SK-N-SH treated with all-trans-retinoic acid at 6 μM for 48 hours (cell line): ENCODE data around the gene NKAIN4.
A peak's percentile ranks its signal among the peaks of the same experiment; 100 is the strongest.

Source experiments
- ATAC-seq: fragments of 200-7000 bp; cut with Tn5 transposase; 3 replicates; pipeline ENCODE4 v1.9.1; 2020; ENCODE audit warnings: mild to moderate bottlenecking, moderate library complexity
- ARNTL ChIP-seq: fragments of 450-650 bp; formaldehyde crosslinking; IDR thresholded peaks from 2 replicates; pipeline ENCODE4 v1.5.0; 2020; ENCODE audit warnings: low read depth, mild to moderate bottlenecking, moderate library complexity, borderline replicate concordance
- BACH2 ChIP-seq: fragments of 250-450 bp; sonication (Bioruptor Pico); IDR thresholded peaks from 2 replicates; pipeline ENCODE4 v1.9.0; 2021; ENCODE audit warnings: mild to moderate bottlenecking, borderline replicate concordance
- CREB5 ChIP-seq: fragments of 250-450 bp; sonication (Bioruptor Pico); IDR thresholded peaks from 2 replicates; pipeline ENCODE4 v1.5.1; 2020; ENCODE audit warnings: low read depth, mild to moderate bottlenecking, moderate library complexity
- CSDC2 ChIP-seq: fragments of 250-450 bp; sonication (Bioruptor Pico); IDR thresholded peaks from 2 replicates; pipeline ENCODE4 v1.5.0; 2020; ENCODE audit warnings: mild to moderate bottlenecking, moderate library complexity
- CSRNP3 ChIP-seq: fragments of 250-450 bp; sonication (Bioruptor Pico); IDR thresholded peaks from 2 replicates; pipeline ENCODE4 v1.5.1; 2021; ENCODE audit warnings: mild to moderate bottlenecking, moderate library complexity
- GLIS3 ChIP-seq: fragments of 250-450 bp; sonication (Bioruptor Pico); IDR thresholded peaks from 2 replicates; pipeline ENCODE4 v1.5.0; 2020; ENCODE audit warnings: mild to moderate bottlenecking, moderate library complexity
- ISL1 ChIP-seq: fragments of 250-450 bp; sonication (Bioruptor Pico); IDR thresholded peaks from 2 replicates; pipeline ENCODE4 v2.1.2; 2022; ENCODE audit warnings: mild to moderate bottlenecking, moderate library complexity
- OSR1 ChIP-seq: fragments of 250-450 bp; sonication (Bioruptor Pico); IDR thresholded peaks from 2 replicates; pipeline ENCODE4 v1.8.0; 2022; ENCODE audit warnings: moderate library complexity, mild to moderate bottlenecking, inconsistent platforms
- PATZ1 ChIP-seq: fragments of 250-450 bp; sonication (Bioruptor Pico); IDR thresholded peaks from 2 replicates; pipeline ENCODE4 v1.8.0; 2020; ENCODE audit warnings: mild to moderate bottlenecking, moderate library complexity, borderline replicate concordance
- POU6F1 ChIP-seq: fragments of 250-450 bp; sonication (Bioruptor Pico); IDR thresholded peaks from 2 replicates; pipeline ENCODE4 v1.8.0; 2021; ENCODE audit warnings: low read depth, mild to moderate bottlenecking, moderate library complexity, borderline replicate concordance
- PPARA ChIP-seq: fragments of 250-450 bp; sonication (Bioruptor Pico); IDR thresholded peaks from 2 replicates; pipeline ENCODE4 v1.5.0; 2020; ENCODE audit warnings: mild to moderate bottlenecking, borderline replicate concordance
- RARB ChIP-seq: fragments of 250-450 bp; sonication (Bioruptor Pico); IDR thresholded peaks from 2 replicates; pipeline ENCODE4 v1.8.0; 2021; ENCODE audit warnings: mild to moderate bottlenecking, moderate library complexity
- SNAI2 ChIP-seq: fragments of 250-450 bp; sonication (Bioruptor Pico); IDR thresholded peaks from 2 replicates; pipeline ENCODE4 v1.5.0; 2020; ENCODE audit warnings: mild to moderate bottlenecking, moderate library complexity
- TCF4 ChIP-seq: fragments of 250-450 bp; sonication (Bioruptor Pico); IDR thresholded peaks from 2 replicates; pipeline ENCODE4 v1.8.0; 2021; ENCODE audit warnings: mild to moderate bottlenecking, moderate library complexity, borderline replicate concordance
- TOX ChIP-seq: fragments of 250-450 bp; sonication (Bioruptor Pico); IDR thresholded peaks from 2 replicates; pipeline ENCODE4 v1.8.0; 2021; ENCODE audit warnings: mild to moderate bottlenecking, moderate library complexity, borderline replicate concordance
- TSHZ2 ChIP-seq: fragments of 250-450 bp; sonication (Bioruptor Pico); IDR thresholded peaks from 2 replicates; pipeline ENCODE4 v1.5.0; 2020; ENCODE audit warnings: mild to moderate bottlenecking, moderate library complexity
- ZC3H10 ChIP-seq: fragments of 250-450 bp; sonication (Bioruptor Pico); IDR thresholded peaks from 2 replicates; pipeline ENCODE4 v1.5.1; 2021; ENCODE audit warnings: mild to moderate bottlenecking, moderate library complexity
- ZFP3 ChIP-seq: fragments of 250-450 bp; sonication (Bioruptor Pico); IDR thresholded peaks from 2 replicates; pipeline ENCODE4 v1.5.0; 2020; ENCODE audit warnings: mild to moderate bottlenecking, moderate library complexity
- ZFP30 ChIP-seq: fragments of 450-650 bp; formaldehyde crosslinking; IDR thresholded peaks from 2 replicates; pipeline ENCODE4 v1.5.0; 2022; ENCODE audit warnings: mild to moderate bottlenecking, moderate library complexity
- ZNF565 ChIP-seq: fragments of 450-650 bp; formaldehyde crosslinking; conservative IDR thresholded peaks from 2 replicates; pipeline ENCODE4 v1.5.0; 2020; ENCODE audit warnings: low read depth, mild to moderate bottlenecking, moderate library complexity
- ZNF70 ChIP-seq: fragments of 450-650 bp; formaldehyde crosslinking; IDR thresholded peaks from 2 replicates; pipeline ENCODE4 v1.5.0; 2020; ENCODE audit warnings: mild to moderate bottlenecking, moderate library complexity
- ZNF8 ChIP-seq: fragments of 450-650 bp; formaldehyde crosslinking; IDR thresholded peaks from 2 replicates; pipeline ENCODE4 v1.5.0; 2020; ENCODE audit warnings: mild to moderate bottlenecking, moderate library complexity

The NKAIN4 gene

GRCh38 chr20:63272105-63273058, 18.1 kb upstream of the NKAIN4 start, which contains the start of gene ARFGAP1:
ARFGAP1 (plus strand) TSS chr20:63272813; CDS start chr20:63275581, 2,768 bp downstream.
- peak; percentile 96 for ATAC-seq
- TF ChIP-seq ZC3H10 (no peak), OSR1 (no peak), GLIS3 (no peak), CREB5 (CRISPR knock-in tag) (no peak), PPARA (CRISPR knock-in tag) (no peak), ZNF8 (no peak), ISL1 (no peak), ARNTL (CRISPR knock-in tag) (no peak), ZNF70 (CRISPR knock-in tag) (no peak), PATZ1 (CRISPR knock-in tag) (no peak), TCF4 (CRISPR knock-in tag) (no peak), ZFP3 (CRISPR knock-in tag) (no peak), TSHZ2 (CRISPR knock-in tag) (no peak), ZFP30 (CRISPR knock-in tag) (no peak), SNAI2 (CRISPR knock-in tag) (no peak), TOX (no peak), CSDC2 (no peak), CSRNP3 (CRISPR knock-in tag) (no peak), POU6F1 (CRISPR knock-in tag) (no peak), BACH2 (no peak)

GRCh38 chr20:63270606-63271325, 16.5 kb upstream of the NKAIN4 start:
- no peak for ATAC-seq
- TF ChIP-seq ZNF8 (no peak), ZFP3 (CRISPR knock-in tag) (no peak), PPARA (CRISPR knock-in tag) (no peak), ARNTL (CRISPR knock-in tag) (no peak), CREB5 (CRISPR knock-in tag) (no peak), SNAI2 (CRISPR knock-in tag) (no peak), ZNF70 (CRISPR knock-in tag) (no peak), CSRNP3 (CRISPR knock-in tag) (no peak), ZFP30 (CRISPR knock-in tag) (no peak), RARB (CRISPR knock-in tag) (no peak), OSR1 (no peak), ZC3H10 (no peak), CSDC2 (no peak), PATZ1 (CRISPR knock-in tag) (no peak), ZNF565 (CRISPR knock-in tag) (no peak)
